ENCODE measurements around the gene FUT9.

GRCh38 chr6:95978230-95978629, 37.5 kb upstream of the FUT9 start:
- TF ChIP-seq POLR2A (IDR thresholded peaks at IDR 0.05) = no peak
- TF ChIP-seq, protein P1, sequence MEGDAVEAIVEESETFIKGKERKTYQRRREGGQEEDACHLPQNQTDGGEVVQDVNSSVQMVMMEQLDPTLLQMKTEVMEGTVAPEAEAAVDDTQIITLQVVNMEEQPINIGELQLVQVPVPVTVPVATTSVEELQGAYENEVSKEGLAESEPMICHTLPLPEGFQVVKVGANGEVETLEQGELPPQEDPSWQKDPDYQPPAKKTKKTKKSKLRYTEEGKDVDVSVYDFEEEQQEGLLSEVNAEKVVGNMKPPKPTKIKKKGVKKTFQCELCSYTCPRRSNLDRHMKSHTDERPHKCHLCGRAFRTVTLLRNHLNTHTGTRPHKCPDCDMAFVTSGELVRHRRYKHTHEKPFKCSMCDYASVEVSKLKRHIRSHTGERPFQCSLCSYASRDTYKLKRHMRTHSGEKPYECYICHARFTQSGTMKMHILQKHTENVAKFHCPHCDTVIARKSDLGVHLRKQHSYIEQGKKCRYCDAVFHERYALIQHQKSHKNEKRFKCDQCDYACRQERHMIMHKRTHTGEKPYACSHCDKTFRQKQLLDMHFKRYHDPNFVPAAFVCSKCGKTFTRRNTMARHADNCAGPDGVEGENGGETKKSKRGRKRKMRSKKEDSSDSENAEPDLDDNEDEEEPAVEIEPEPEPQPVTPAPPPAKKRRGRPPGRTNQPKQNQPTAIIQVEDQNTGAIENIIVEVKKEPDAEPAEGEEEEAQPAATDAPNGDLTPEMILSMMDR (IDR thresholded peaks at IDR 0.05) = no peak
